ENCODE results near the gene PSD4.
A peak's percentile ranks its signal among the peaks of the same experiment; 100 is the strongest.

PSD4 gene

GRCh38 chr2:113187771-113188170 lies 14.0 kb downstream of the PSD4 start:
- TF ChIP-seq CTCF (IDR thresholded peaks at IDR 0.05) = no peak
- peaks cover 72 to 76% of the 10 kb centered on the region in 2 experiments for H3K4me1 ChIP-seq (ENCODE audit: control insufficient read depth in 1 of 2, insufficient read depth in 1 of 2, low read depth in 1 of 2, low read length in 1 of 2)
- H3K36me3 ChIP-seq = peaks cover 84% of the 10 kb centered on the region
- peak overlapping the region; percentile 92 for H3K27ac ChIP-seq
- H3K27me3 ChIP-seq = no peaks in the 10 kb centered on the region
- no peaks in the 10 kb centered on the region for H3K9me3 ChIP-seq
- peak overlapping the region; percentile 26 to 44 for H3K4me3 ChIP-seq (ENCODE audit: low read depth in 1 of 2, low read length in 1 of 2)

- Histone ChIP-seq H3K4me3 (ENCODE audit: low read depth in 1 of 2, low read length in 1 of 2) (no peak overlapping the region), H3K4me1 (ENCODE audit: control insufficient read depth in 1 of 2, insufficient read depth in 1 of 2, low read depth in 1 of 2, low read length in 1 of 2) (peaks cover 41 to 45% of the 10 kb centered on the region in 2 experiments), H3K27me3 (no peaks in the 10 kb centered on the region), H3K27ac (peak overlapping the region; percentile 68), H3K9me3 (no peaks in the 10 kb centered on the region), H3K36me3 (peaks cover 84% of the 10 kb centered on the region)
- no peak for TF ChIP-seq CTCF (IDR thresholded peaks at IDR 0.05)
These were observed 17.1 kb downstream of the PSD4 start for GRCh38 chr2:113190871-113191270.

- peaks cover 24 to 28% of the 10 kb centered on the region in 2 experiments for H3K4me1 ChIP-seq (ENCODE audit: control insufficient read depth in 1 of 2, insufficient read depth in 1 of 2, low read depth in 1 of 2, low read length in 1 of 2)
- no peaks in the 10 kb centered on the region for H3K27me3 ChIP-seq
- H3K4me3 ChIP-seq (ENCODE audit: low read depth in 1 of 2, low read length in 1 of 2) = no peak overlapping the region
- H3K27ac ChIP-seq = no peak overlapping the region
- H3K36me3 ChIP-seq = peaks cover 84% of the 10 kb centered on the region
- no peaks in the 10 kb centered on the region for H3K9me3 ChIP-seq
- TF ChIP-seq CTCF (IDR thresholded peaks at IDR 0.05) = no peak
These were observed 18.8 kb downstream of the PSD4 start for GRCh38 chr2:113192459-113193100.

- H3K36me3 ChIP-seq = peaks cover 100% of the 10 kb centered on the region
These were observed 22.2 kb downstream of the PSD4 start for GRCh38 chr2:113195923-113196501.

GRCh38 chr2:113196839-113197238 lies 23.1 kb downstream of the PSD4 start:
- Histone ChIP-seq H3K4me3 (ENCODE audit: low read depth in 1 of 2, low read length in 1 of 2) (no peak overlapping the region), H3K27me3 (no peaks in the 10 kb centered on the region), H3K36me3 (peaks cover 100% of the 10 kb centered on the region), H3K4me1 (ENCODE audit: control insufficient read depth in 1 of 2, insufficient read depth in 1 of 2, low read depth in 1 of 2, low read length in 1 of 2) (peaks cover 0 to 16% of the 10 kb centered on the region in 2 experiments), H3K9me3 (no peaks in the 10 kb centered on the region), H3K27ac (peak overlapping the region; percentile 26)
- no peak for TF ChIP-seq CTCF (IDR thresholded peaks at IDR 0.05)

More at GRCh38 chr2:113195923-113196501, 22.2 kb downstream of the PSD4 start:
- Histone ChIP-seq H3K27me3 (no peaks in the 10 kb centered on the region), H3K9me3 (no peaks in the 10 kb centered on the region), H3K4me3 (ENCODE audit: low read depth in 1 of 2, low read length in 1 of 2) (no peak overlapping the region), H3K4me1 (ENCODE audit: control insufficient read depth in 1 of 2, insufficient read depth in 1 of 2, low read depth in 1 of 2, low read length in 1 of 2) (peaks cover under 1 to 16% of the 10 kb centered on the region in 2 experiments), H3K27ac (peak overlapping the region; percentile 26)
- TF ChIP-seq CTCF (IDR thresholded peaks at IDR 0.05) = no peak
